Fibroblast of lung (primary cell): ENCODE measurements around the gene ZNF586.
"Not testable (repeated sequence)": the region's sequence is repeated elsewhere in the genome, so short reads cannot be mapped to it uniquely, and the experiment has no call there.

Source experiments
- CTCF ChIP-seq, 2 donors: IDR thresholded peaks in 1 of 2; conservative IDR thresholded peaks in 1 of 2; 1 replicate in 1 of 2; 2 replicates in 1 of 2; pipeline ENCODE4 v1.5.1; 2011 to 2012; ENCODE audit warnings: low read length in 2 of 2, control low read depth in 1 of 2, inconsistent platforms in 1 of 2, low read depth in 1 of 2, mild to moderate bottlenecking in 1 of 2
- EZH2 ChIP-seq: IDR thresholded peaks from 2 replicates; pipeline ENCODE4 v1.5.1; 2012; ENCODE audit warnings: low read length, control low read depth, mild to moderate bottlenecking; ENCODE audit errors: missing control alignments

GRCh38 chr19:57796580-57796979, 27.1 kb downstream of the ZNF586 start:
- not testable (repeated sequence) for TF ChIP-seq EZH2; CTCF (conservative IDR thresholded peaks at IDR 0.05 in 1 of 2, IDR thresholded peaks at IDR 0.05 in 1 of 2; ENCODE audit: low read depth in 1 of 2, low read length in 2 of 2)
